Measurements from ENCODE around the gene AGPAT1.
A peak's percentile ranks its signal among the peaks of the same experiment; 100 is the strongest.

The AGPAT1 gene

DNA sequence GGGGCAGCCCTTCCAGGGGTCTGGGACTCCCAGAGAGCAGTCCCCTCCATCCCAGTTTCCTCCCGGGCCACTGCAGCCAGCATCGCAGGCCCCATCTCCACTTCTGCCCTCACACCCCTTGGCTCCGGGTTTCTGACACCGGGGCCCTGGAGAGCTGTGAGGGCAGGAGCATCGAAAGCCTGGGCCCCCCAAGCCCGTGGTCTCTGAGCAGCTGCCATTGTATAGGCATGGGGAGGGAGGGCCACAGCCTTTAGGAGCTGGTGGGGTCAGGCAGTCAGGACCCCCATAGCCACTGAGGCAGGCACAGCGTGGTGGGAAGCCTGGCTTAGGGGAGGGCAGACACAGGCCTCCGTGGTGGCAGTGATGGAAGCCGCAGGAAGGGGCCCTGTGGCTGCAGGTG is 26.3 kb upstream of the AGPAT1 start:
- TF ChIP-seq, protein P1, sequence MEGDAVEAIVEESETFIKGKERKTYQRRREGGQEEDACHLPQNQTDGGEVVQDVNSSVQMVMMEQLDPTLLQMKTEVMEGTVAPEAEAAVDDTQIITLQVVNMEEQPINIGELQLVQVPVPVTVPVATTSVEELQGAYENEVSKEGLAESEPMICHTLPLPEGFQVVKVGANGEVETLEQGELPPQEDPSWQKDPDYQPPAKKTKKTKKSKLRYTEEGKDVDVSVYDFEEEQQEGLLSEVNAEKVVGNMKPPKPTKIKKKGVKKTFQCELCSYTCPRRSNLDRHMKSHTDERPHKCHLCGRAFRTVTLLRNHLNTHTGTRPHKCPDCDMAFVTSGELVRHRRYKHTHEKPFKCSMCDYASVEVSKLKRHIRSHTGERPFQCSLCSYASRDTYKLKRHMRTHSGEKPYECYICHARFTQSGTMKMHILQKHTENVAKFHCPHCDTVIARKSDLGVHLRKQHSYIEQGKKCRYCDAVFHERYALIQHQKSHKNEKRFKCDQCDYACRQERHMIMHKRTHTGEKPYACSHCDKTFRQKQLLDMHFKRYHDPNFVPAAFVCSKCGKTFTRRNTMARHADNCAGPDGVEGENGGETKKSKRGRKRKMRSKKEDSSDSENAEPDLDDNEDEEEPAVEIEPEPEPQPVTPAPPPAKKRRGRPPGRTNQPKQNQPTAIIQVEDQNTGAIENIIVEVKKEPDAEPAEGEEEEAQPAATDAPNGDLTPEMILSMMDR (IDR thresholded peaks at IDR 0.05; ENCODE audit: insufficient read depth, low read length, missing control alignments): no peak
- no peak for DNase-seq (ENCODE audit: low read depth, low spot score)
- CTCF ChIA-PET: no interaction called here
- H3K4me3 ChIP-seq (ENCODE audit: low read depth, low read length): no peak overlapping the region
- POLR2A ChIA-PET: no interaction called here

DNA sequence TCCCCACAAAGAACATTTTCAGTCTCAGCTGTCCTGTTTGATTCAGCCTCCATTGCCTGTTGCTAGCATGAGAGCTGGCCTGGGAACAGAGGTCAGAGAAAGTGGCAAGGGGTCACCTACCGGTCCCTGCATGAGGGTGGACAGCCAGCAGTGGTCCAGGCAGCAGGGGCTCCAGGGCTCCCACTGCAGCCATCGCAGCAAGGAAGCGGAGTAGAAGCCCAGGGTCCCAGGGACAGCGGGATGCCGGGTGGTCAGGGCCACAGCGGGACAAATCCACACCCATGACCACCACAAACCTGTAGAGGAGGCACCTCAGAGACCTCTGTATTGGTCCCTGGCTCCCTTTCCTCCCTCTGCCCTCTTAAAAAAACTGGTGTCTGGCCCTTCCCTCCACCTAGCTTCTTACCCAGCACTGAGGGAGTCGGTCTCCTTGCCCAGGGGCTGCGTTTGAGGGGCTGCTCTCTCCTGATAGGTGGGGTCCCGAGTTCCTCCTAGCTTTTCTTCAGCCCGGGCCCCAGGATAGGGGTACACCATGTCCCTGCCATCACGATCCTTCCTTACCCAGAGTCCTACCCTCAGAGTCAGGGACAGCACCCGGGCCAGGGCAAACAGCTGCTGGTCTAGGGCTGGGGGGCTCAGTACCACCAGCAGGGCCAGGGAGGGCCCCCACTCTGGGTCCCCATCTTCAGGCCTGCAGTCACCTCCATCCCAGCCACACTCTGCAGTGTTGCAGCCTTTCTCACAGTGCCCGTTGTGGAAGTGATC is 25.0 kb upstream of the AGPAT1 start:
- ChIA-PET CTCF (interaction anchor here (0.6 kb wide), 1 partner anchor 102 kb away, joined by 3 read pairs; no protein-coding TSS in a partner anchor), POLR2A (no interaction called here)
- H3K4me3 ChIP-seq (ENCODE audit: low read depth, low read length): no peak overlapping the region
- no peak for DNase-seq (ENCODE audit: low read depth, low spot score)
- TF ChIP-seq, protein P1 (IDR thresholded peaks at IDR 0.05; ENCODE audit: insufficient read depth, low read length, missing control alignments): no peak

DNA sequence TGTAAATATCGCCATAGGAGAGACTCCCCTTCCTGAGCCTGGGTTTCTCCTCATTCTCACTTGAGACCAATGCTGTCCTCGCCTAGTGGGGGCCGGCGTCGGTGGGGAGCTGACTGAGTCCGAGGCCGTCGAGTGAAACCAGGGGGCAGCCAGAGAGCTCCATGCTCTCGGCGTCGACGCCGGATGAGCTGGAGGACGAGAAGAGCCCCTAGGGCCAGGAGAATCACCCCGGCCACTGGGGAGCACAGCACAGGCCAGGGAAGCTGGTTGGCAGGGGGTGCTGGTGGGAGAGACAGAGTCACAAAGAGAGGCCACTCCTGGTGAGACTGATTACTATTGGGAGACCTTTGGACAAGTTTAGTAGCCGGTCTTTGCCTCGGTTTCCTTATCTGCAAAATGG is 23.0 kb upstream of the AGPAT1 start:
- TF ChIP-seq, protein P1 (IDR thresholded peaks at IDR 0.05; ENCODE audit: insufficient read depth, low read length, missing control alignments): no peak
- POLR2A ChIA-PET: no interaction called here
- H3K4me3 ChIP-seq (ENCODE audit: low read depth, low read length): no peak overlapping the region
- CTCF ChIA-PET: no interaction called here
- DNase-seq (ENCODE audit: low read depth, low spot score): no peak

DNA sequence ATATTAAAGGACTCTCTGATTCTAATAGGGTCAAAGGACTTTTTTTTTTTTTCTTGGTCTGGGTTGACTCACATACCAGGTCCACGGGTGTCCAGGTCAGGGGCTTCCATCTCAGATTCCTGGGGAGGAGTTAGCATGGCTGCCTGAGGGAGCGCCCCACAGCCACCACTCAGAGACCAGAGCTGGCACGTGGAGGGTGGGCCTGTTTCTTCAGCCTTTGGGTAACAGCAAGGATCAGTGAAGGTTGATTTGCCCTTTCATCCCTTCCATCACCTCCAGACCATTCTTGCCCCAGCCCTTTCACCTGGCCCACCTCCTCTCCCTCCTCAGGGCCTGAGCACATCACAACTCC is 22.4 kb upstream of the AGPAT1 start:
- CTCF ChIA-PET: interaction anchor here (0.7 to 2.0 kb wide), 2 partner anchors 80 to 121 kb away, joined by 3 to 6 read pairs; no protein-coding TSS in a partner anchor

DNA sequence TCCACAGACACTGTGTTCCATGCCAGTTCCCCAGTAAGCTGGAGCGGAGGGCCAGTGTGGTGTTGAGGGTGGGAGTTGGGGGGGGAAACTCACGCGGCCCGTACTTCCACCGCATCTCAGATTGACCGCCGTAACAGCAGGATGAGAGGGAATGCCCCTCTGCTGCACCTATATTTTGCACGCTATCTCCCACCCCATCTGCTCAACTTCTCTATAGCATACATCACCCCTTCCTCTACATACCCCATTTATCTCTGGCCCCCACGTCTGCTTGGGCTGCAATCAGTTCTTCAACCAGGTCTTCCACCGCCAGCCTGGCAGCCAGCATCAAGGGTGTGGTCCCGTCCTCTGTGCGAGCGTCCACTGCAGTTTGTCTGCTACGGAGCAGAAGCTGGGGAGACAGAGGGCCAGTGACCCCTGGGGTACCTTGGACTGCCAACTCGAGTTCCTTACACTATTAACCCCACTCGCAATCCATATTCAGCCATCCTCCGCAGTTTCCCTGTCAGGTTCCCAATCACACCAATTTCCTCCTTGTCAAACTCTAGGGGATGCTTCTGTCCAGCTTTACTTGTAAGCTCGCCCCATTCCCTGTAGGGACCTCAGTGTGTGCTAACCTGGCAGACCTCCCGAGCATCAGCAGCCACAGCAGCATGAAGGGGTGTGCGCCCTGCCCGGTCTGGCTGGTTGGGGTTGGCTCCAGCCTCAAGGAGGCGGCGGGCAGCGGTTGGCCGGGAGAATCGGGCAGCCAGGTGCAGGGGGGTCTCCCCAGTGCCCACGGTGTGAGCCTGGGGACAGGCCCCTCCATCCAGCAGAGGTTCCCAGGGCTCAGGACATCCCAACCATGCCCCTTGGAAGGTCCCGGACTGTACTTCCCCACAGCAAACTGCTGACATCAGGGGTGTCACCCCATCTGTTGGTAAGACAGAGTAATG is 21.1 kb upstream of the AGPAT1 start:
- ChIA-PET CTCF (interaction anchor here (1.4 to 2.0 kb wide), 2 partner anchors 48 to 79 kb away, joined by 6 read pairs; no protein-coding TSS in a partner anchor), POLR2A (interaction anchor here (0.6 to 0.9 kb wide), 2 partner anchors 83 to 224 kb away, joined by 3 read pairs; a partner anchor contains a TSS)
- TF ChIP-seq, protein P1 (IDR thresholded peaks at IDR 0.05; ENCODE audit: insufficient read depth, low read length, missing control alignments): no peak
- DNase-seq (ENCODE audit: low read depth, low spot score): no peak
- H3K4me3 ChIP-seq (ENCODE audit: low read depth, low read length): peak overlapping the region; percentile 94

More for the DNA sequence above, 22.4 kb upstream of the AGPAT1 start:
- POLR2A ChIA-PET: no interaction called here
- H3K4me3 ChIP-seq (ENCODE audit: low read depth, low read length): no peak overlapping the region
- TF ChIP-seq, protein P1 (IDR thresholded peaks at IDR 0.05; ENCODE audit: insufficient read depth, low read length, missing control alignments): no peak
- DNase-seq (ENCODE audit: low read depth, low spot score): no peak

All from AG04449 (cell line).